Measurements from ENCODE around the gene PDGFB.
A peak's percentile ranks its signal among the peaks of the same experiment; 100 is the strongest.

Gene PDGFB

GRCh38 chr22:39266398-39267030 lies 21.7 kb upstream of the PDGFB start:
- Histone ChIP-seq H3K9me3 (ENCODE audit: control insufficient read depth in 1 of 2, low read length in 2 of 2) (peaks cover 5 to 7% of the 10 kb centered on the region in 2 donors), H3K4me3 (ENCODE audit: low read depth in 1 of 2, low read length in 2 of 2) (no peak overlapping the region), H3K27ac (ENCODE audit: low read depth, low read length) (no peak overlapping the region), H3K27me3 (ENCODE audit: control insufficient read depth in 1 of 2, insufficient read depth in 2 of 2, low read length in 2 of 2) (no peaks in the 10 kb centered on the region), H3K9ac (ENCODE audit: low read depth in 1 of 2, low read length in 2 of 2) (no peak overlapping the region), H3K4me1 (ENCODE audit: control insufficient read depth in 1 of 2, insufficient read depth in 2 of 2, low read length in 2 of 2) (no peaks in the 10 kb centered on the region), H3K36me3 (ENCODE audit: control insufficient read depth in 1 of 2, insufficient read depth in 2 of 2, low read length in 2 of 2) (no peaks in the 10 kb centered on the region)

DNA sequence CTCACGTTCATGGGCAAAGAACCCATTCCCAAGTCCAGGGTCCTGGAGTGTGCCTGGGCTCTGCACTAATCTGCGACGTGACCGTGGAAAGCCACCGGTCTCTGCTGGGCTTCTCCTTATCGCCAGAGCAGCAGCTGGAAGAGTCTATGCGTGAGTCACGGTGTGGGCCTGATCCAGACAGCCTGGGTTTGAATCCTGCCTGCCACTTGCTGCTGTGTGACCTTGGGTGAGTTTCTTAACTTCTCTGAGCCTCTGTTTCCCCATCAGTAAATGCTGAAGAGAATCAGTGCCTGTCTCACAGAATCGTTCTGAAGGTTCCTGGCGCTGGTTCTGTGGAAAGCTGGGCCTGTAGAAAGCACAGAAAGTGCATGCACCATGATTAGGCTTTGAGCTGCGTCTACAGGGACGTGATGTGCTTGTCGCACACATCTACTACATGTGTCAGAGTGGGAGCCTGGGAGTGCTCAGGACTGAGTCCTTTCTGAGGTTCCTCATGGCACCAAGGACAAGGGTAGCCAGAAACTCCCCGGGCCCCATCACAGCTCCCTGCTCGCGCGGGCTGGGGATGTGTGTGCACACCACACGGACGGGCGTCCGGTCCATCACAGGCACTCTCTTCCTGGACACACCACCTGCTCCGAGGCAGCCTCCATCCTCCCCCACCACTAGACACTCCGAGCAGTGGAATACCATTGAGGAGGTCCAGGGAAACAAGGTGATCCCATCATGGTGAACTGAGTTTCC lies 20.5 kb upstream of the PDGFB start:
- Histone ChIP-seq H3K9me3 (ENCODE audit: control insufficient read depth in 1 of 2, low read length in 2 of 2) (peaks cover 8 to 13% of the 10 kb centered on the region in 2 donors), H3K4me1 (ENCODE audit: control insufficient read depth in 1 of 2, insufficient read depth in 2 of 2, low read length in 2 of 2) (no peaks in the 10 kb centered on the region), H3K27me3 (ENCODE audit: control insufficient read depth in 1 of 2, insufficient read depth in 2 of 2, low read length in 2 of 2) (no peaks in the 10 kb centered on the region), H3K4me3 (ENCODE audit: low read depth in 1 of 2, low read length in 2 of 2) (no peak overlapping the region), H3K36me3 (ENCODE audit: control insufficient read depth in 1 of 2, insufficient read depth in 2 of 2, low read length in 2 of 2) (no peaks in the 10 kb centered on the region), H3K27ac (ENCODE audit: low read depth, low read length) (no peak overlapping the region), H3K9ac (ENCODE audit: low read depth in 1 of 2, low read length in 2 of 2) (no peak overlapping the region)

DNA sequence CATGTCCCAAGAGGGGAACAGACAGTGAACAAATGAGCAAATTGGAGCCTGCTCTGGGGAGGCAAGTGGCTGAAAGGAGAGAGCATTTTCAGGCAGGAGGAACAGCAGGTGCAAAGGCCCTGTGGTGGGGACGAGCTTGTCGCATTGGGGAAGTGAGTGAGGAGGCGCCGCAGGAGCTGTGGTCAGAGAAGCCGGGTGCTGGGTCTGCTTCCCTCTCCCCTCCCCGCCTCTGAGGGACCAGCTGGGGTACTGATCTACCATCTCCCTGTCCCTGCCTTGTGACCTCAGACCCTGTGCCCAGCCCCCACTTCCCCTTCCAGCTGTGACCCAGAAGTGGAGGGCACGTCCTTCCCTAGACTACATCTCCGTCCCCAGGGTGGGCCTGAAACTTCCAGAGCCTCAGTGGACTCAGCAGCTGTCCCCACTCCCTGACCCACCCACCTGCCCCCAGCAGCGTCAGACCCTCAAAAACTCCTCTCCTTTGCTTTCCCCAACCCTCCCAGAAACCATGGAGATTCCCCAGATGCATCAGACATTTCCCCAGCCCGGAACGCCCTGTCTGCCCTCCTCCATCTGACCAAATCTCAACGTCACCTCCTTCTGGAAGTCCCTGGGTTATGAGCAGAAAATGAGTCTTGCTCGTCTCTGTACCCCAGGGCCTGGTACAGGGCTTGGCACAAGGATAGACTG lies 19.7 kb upstream of the PDGFB start:
- Histone ChIP-seq H3K4me1 (ENCODE audit: control insufficient read depth in 1 of 2, insufficient read depth in 2 of 2, low read length in 2 of 2) (no peaks in the 10 kb centered on the region), H3K9ac (ENCODE audit: low read depth in 1 of 2, low read length in 2 of 2) (no peak overlapping the region), H3K36me3 (ENCODE audit: control insufficient read depth in 1 of 2, insufficient read depth in 2 of 2, low read length in 2 of 2) (no peaks in the 10 kb centered on the region), H3K27me3 (ENCODE audit: control insufficient read depth in 1 of 2, insufficient read depth in 2 of 2, low read length in 2 of 2) (no peaks in the 10 kb centered on the region), H3K9me3 (ENCODE audit: control insufficient read depth in 1 of 2, low read length in 2 of 2) (peaks cover 8 to 13% of the 10 kb centered on the region in 2 donors), H3K4me3 (ENCODE audit: low read depth in 1 of 2, low read length in 2 of 2) (no peak overlapping the region), H3K27ac (ENCODE audit: low read depth, low read length) (no peak overlapping the region)

DNA sequence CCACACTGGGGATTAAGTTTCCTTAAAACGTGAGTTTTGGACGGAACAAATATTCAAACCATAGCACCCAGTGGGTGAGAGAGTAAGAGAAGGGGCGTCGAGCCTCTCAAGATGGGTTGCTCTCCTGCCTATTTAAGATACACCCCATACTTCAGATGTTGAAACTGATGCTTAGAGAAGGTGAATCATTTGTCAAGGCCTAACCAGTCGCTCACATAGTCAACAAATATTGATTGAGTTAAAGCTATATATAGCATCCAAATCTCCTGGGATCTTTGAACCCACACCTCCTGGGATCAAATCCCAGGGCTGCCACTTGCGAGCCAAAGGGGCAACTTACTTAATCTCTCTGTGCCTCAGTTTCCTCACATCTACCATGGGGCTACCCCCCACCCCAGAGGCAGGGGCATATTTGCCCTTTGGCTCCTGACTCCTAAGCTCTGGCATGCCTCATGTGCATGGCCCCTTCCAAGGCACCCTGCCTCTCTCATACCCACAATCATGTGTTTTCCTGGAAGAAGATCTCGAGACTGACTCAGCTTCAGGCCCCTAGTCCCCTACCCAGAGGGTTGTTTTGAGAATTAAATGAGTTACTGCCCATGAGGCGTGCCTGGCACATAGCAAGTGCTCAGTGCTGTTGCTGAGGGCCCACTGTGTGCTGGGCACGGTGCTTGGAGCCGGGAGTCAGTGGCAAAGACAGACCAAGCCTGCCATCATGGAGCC lies 19.0 kb upstream of the PDGFB start:
- Histone ChIP-seq H3K4me3 (ENCODE audit: low read depth in 1 of 2, low read length in 2 of 2) (no peak overlapping the region), H3K9ac (ENCODE audit: low read depth in 1 of 2, low read length in 2 of 2) (no peak overlapping the region), H3K36me3 (ENCODE audit: control insufficient read depth in 1 of 2, insufficient read depth in 2 of 2, low read length in 2 of 2) (no peaks in the 10 kb centered on the region), H3K4me1 (ENCODE audit: control insufficient read depth in 1 of 2, insufficient read depth in 2 of 2, low read length in 2 of 2) (no peaks in the 10 kb centered on the region), H3K27me3 (ENCODE audit: control insufficient read depth in 1 of 2, insufficient read depth in 2 of 2, low read length in 2 of 2) (no peaks in the 10 kb centered on the region), H3K27ac (ENCODE audit: low read depth, low read length) (no peak overlapping the region), H3K9me3 (ENCODE audit: control insufficient read depth in 1 of 2, low read length in 2 of 2) (peaks cover 8 to 13% of the 10 kb centered on the region in 2 donors)

DNA sequence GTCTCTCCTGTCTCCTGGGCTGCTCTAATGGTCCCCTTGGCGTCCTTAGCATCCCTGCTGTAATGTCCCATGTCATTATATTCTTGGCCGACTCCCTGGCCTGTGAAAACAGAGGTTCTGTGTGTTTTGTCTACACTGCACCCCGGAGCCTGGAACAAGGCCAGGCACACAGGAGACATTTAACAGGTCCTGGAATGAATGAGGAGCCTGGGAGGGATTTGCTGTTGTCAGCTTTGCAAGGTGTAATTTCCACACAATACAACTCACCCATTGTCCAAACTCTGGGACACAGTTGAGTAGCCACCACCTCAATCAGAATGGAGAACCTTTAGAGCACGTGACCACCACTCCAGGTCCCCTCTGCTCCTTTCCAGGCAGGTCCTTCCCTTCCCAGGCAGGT lies 14.9 kb upstream of the PDGFB start:
- Histone ChIP-seq H3K4me3 (ENCODE audit: low read depth in 1 of 2, low read length in 2 of 2) (no peak overlapping the region), H3K9ac (ENCODE audit: low read depth in 1 of 2, low read length in 2 of 2) (no peak overlapping the region), H3K27ac (ENCODE audit: low read depth, low read length) (no peak overlapping the region), H3K27me3 (ENCODE audit: control insufficient read depth in 1 of 2, insufficient read depth in 2 of 2, low read length in 2 of 2) (peaks cover 4 to 6% of the 10 kb centered on the region in 2 donors), H3K4me1 (ENCODE audit: control insufficient read depth in 1 of 2, insufficient read depth in 2 of 2, low read length in 2 of 2) (peaks cover 0 to 5% of the 10 kb centered on the region in 2 donors), H3K9me3 (ENCODE audit: control insufficient read depth in 1 of 2, low read length in 2 of 2) (peaks cover 8 to 13% of the 10 kb centered on the region in 2 donors), H3K36me3 (ENCODE audit: control insufficient read depth in 1 of 2, insufficient read depth in 2 of 2, low read length in 2 of 2) (no peaks in the 10 kb centered on the region)

DNA sequence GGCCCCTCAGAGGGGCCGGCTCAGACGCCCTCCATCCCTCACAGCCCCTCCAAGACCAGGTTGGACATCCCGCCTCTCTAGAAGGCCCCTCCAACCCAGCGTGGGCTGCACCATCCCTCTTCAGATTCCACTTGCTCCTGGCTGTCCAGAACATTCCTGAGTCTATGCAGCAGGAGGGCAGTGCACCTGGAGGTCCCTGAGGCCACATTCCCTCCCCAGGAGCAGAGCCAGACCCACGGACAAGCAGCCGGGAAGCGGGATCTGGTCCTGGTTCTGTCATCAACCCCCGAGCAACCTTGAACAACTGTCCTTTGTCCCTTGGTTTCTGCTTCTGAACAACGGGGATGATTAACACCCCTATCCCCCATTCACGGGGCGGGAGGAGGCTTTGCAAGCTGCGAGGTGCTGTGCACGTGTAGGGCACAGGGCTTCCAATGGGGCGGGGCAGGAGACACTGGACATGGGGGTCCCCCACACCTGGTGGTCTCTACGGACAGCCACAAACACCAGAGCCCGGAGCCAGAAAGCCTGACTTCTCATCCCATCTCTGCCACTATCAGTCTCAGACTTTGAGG lies 13.2 kb upstream of the PDGFB start:
- Histone ChIP-seq H3K36me3 (ENCODE audit: control insufficient read depth in 1 of 2, insufficient read depth in 2 of 2, low read length in 2 of 2) (no peaks in the 10 kb centered on the region), H3K9ac (ENCODE audit: low read depth in 1 of 2, low read length in 2 of 2) (no peak overlapping the region), H3K9me3 (ENCODE audit: control insufficient read depth in 1 of 2, low read length in 2 of 2) (peaks cover 8 to 13% of the 10 kb centered on the region in 2 donors), H3K27me3 (ENCODE audit: control insufficient read depth in 1 of 2, insufficient read depth in 2 of 2, low read length in 2 of 2) (peaks cover 8 to 19% of the 10 kb centered on the region in 2 donors), H3K27ac (ENCODE audit: low read depth, low read length) (no peak overlapping the region), H3K4me1 (ENCODE audit: control insufficient read depth in 1 of 2, insufficient read depth in 2 of 2, low read length in 2 of 2) (peaks cover 10 to 18% of the 10 kb centered on the region in 2 donors), H3K4me3 (ENCODE audit: low read depth in 1 of 2, low read length in 2 of 2) (no peak overlapping the region)

GRCh38 chr22:39256979-39257378 lies 12.2 kb upstream of the PDGFB start:
- H3K4me1 ChIP-seq (ENCODE audit: control insufficient read depth in 1 of 2, insufficient read depth in 2 of 2, low read length in 2 of 2): peaks cover 12 to 18% of the 10 kb centered on the region in 2 donors
- peaks cover 18 to 29% of the 10 kb centered on the region in 2 donors for H3K27me3 ChIP-seq (ENCODE audit: control insufficient read depth in 1 of 2, insufficient read depth in 2 of 2, low read length in 2 of 2)
- H3K27ac ChIP-seq (ENCODE audit: low read depth, low read length): no peak overlapping the region
- peaks cover 7 to 10% of the 10 kb centered on the region in 2 donors for H3K9me3 ChIP-seq (ENCODE audit: control insufficient read depth in 1 of 2, low read length in 2 of 2)
- H3K4me3 ChIP-seq (ENCODE audit: low read depth in 1 of 2, low read length in 2 of 2): no peak overlapping the region
- no peaks in the 10 kb centered on the region for H3K36me3 ChIP-seq (ENCODE audit: control insufficient read depth in 1 of 2, insufficient read depth in 2 of 2, low read length in 2 of 2)
- no peak overlapping the region for H3K9ac ChIP-seq (ENCODE audit: low read depth in 1 of 2, low read length in 2 of 2)

- Histone ChIP-seq H3K9ac (ENCODE audit: low read depth in 1 of 2, low read length in 2 of 2) (no peak overlapping the region), H3K9me3 (ENCODE audit: control insufficient read depth in 1 of 2, low read length in 2 of 2) (peaks cover 0 to 2% of the 10 kb centered on the region in 2 donors), H3K36me3 (ENCODE audit: control insufficient read depth in 1 of 2, insufficient read depth in 2 of 2, low read length in 2 of 2) (no peaks in the 10 kb centered on the region), H3K4me1 (ENCODE audit: control insufficient read depth in 1 of 2, insufficient read depth in 2 of 2, low read length in 2 of 2) (peaks cover 12 to 18% of the 10 kb centered on the region in 2 donors), H3K27ac (ENCODE audit: low read depth, low read length) (no peak overlapping the region), H3K4me3 (ENCODE audit: low read depth in 1 of 2, low read length in 2 of 2) (no peak overlapping the region), H3K27me3 (ENCODE audit: control insufficient read depth in 1 of 2, insufficient read depth in 2 of 2, low read length in 2 of 2) (peaks cover 25 to 36% of the 10 kb centered on the region in 2 donors)
Measured at GRCh38 chr22:39256186-39256552, 11.4 kb upstream of the PDGFB start.

DNA sequence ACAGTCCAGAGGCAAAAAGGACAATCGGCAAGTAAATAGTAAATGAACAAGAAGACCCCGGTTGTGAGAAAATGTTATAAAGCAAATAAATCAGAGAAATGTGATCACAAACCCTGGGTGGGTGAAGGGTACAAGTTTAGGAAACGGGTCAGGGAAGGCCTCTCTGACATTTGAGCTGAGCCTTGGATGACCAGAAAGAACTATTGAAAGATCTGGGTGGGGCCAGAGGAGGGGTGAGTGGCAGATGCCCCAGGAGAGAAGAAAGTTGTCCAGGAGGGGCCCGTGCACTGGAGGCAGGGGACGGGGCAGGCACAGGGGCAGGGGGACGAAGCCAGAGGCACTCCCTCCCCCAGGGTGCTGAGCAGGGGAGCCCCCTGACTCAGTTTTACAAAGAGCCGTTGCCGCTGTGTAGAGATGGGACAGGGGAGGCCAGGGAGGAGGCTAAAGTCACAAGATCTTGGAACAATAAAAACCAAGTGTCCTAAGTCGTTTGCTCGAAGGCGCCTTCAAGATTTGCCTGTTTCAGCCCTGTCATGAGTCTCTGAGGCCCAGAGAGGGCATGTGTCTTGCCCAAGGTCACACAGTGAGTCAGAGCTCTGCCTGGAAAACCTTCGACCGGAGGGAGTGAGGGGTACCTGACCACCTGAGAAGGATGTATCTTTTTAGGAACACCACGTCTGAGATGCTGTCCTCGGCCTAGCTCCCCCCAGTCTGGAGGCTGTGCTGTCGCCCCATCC lies 10.8 kb upstream of the PDGFB start:
- H3K4me1 ChIP-seq (ENCODE audit: control insufficient read depth in 1 of 2, insufficient read depth in 2 of 2, low read length in 2 of 2): peaks cover 12 to 18% of the 10 kb centered on the region in 2 donors
- H3K27ac ChIP-seq (ENCODE audit: low read depth, low read length): peak overlapping the region; percentile 42
- no peaks in the 10 kb centered on the region for H3K9me3 ChIP-seq (ENCODE audit: control insufficient read depth in 1 of 2, low read length in 2 of 2)
- H3K36me3 ChIP-seq (ENCODE audit: control insufficient read depth in 1 of 2, insufficient read depth in 2 of 2, low read length in 2 of 2): no peaks in the 10 kb centered on the region
- peaks cover 29 to 39% of the 10 kb centered on the region in 2 donors for H3K27me3 ChIP-seq (ENCODE audit: control insufficient read depth in 1 of 2, insufficient read depth in 2 of 2, low read length in 2 of 2)
- no peak overlapping the region for H3K9ac ChIP-seq (ENCODE audit: low read depth in 1 of 2, low read length in 2 of 2)
- H3K4me3 ChIP-seq (ENCODE audit: low read depth in 1 of 2, low read length in 2 of 2): no peak overlapping the region

All from duodenal mucosa (tissue), 2 donors.